Progenitor cell of endocrine pancreas (in vitro differentiated cells): Measurements from ENCODE around the gene PARVA. TPM values are rescaled to one million over a fixed set of nuclear protein-coding genes. Genes with fewer than 3 reads are reported as not detected.

Experiments
- DNase-seq: peaks from one replicate; pipeline ENCODE4 v3.0.0; 2021; ENCODE audit warnings: low spot score; ENCODE audit not compliant: unreplicated experiment
- H3K27ac Mint-ChIP-seq: 2 replicates; pipeline ENCODE4 v1.8.0; 2021; ENCODE audit warnings: mild to moderate bottlenecking, moderate library complexity, mixed read lengths
- H3K27me3 Mint-ChIP-seq: 2 replicates; pipeline ENCODE4 v1.8.0; 2021; ENCODE audit warnings: mixed read lengths
- H3K36me3 Mint-ChIP-seq: 2 replicates; pipeline ENCODE4 v1.8.0; 2022; ENCODE audit warnings: mixed read lengths; ENCODE audit not compliant: insufficient read depth
- H3K4me1 Mint-ChIP-seq: 2 replicates; pipeline ENCODE4 v1.8.0; 2021; ENCODE audit warnings: low read depth, mixed read lengths
- H3K4me3 Mint-ChIP-seq: 2 replicates; pipeline ENCODE4 v1.8.0; 2021; ENCODE audit warnings: low read depth, mild to moderate bottlenecking, moderate library complexity, mixed read lengths
- H3K9me3 Mint-ChIP-seq: 2 replicates; pipeline ENCODE4 v1.8.0; 2021; ENCODE audit warnings: low read depth, mixed read lengths
- total RNA-seq: library from RNA; stranded (reverse); gene quantifications from 2 replicates; pipeline ENCODE4 v1.2.1, GENCODE V29; 2021
- TF ChIP-seq, protein P1 (sequence below): fragments of 200-600 bp; sonication (generic); IDR thresholded peaks from one replicate; pipeline ENCODE4 v1.5.0; 2021; ENCODE audit warnings: antibody characterized with exemption, mild to moderate bottlenecking; ENCODE audit not compliant: unreplicated experiment

Gene PARVA
- total RNA-seq, 1 donor from 2014 or later: 49.3 TPM

DNA sequence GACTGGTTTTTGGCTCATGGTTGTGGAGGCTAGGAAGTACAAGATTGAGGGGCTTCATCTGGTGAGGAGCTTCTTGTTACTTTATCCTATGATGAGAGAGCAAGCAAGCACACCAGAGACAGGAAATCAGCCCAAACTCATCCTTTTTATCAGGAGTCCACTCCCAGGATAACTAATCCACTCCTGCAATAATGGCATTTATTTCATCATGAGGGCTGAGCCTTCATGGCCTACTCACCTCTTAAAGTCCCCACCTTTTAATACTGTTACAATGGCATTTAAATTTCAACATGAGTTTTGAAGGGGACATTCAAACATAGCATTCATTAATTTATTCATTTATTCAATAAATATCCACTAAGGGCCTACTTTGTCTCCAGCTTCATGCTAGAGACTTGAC, 60.9 kb downstream of the PARVA start:
- peaks cover 6% of the 10 kb centered on the region for H3K9me3 Mint-ChIP-seq
- H3K4me3 Mint-ChIP-seq: no peak overlapping the region
- H3K4me1 Mint-ChIP-seq: peaks cover 2% of the 10 kb centered on the region
- TF ChIP-seq, protein P1, sequence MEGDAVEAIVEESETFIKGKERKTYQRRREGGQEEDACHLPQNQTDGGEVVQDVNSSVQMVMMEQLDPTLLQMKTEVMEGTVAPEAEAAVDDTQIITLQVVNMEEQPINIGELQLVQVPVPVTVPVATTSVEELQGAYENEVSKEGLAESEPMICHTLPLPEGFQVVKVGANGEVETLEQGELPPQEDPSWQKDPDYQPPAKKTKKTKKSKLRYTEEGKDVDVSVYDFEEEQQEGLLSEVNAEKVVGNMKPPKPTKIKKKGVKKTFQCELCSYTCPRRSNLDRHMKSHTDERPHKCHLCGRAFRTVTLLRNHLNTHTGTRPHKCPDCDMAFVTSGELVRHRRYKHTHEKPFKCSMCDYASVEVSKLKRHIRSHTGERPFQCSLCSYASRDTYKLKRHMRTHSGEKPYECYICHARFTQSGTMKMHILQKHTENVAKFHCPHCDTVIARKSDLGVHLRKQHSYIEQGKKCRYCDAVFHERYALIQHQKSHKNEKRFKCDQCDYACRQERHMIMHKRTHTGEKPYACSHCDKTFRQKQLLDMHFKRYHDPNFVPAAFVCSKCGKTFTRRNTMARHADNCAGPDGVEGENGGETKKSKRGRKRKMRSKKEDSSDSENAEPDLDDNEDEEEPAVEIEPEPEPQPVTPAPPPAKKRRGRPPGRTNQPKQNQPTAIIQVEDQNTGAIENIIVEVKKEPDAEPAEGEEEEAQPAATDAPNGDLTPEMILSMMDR: no peak
- no peaks in the 10 kb centered on the region for H3K27me3 Mint-ChIP-seq
- H3K27ac Mint-ChIP-seq: no peak overlapping the region
- DNase-seq: no peak
- peaks cover 6% of the 10 kb centered on the region for H3K36me3 Mint-ChIP-seq

DNA sequence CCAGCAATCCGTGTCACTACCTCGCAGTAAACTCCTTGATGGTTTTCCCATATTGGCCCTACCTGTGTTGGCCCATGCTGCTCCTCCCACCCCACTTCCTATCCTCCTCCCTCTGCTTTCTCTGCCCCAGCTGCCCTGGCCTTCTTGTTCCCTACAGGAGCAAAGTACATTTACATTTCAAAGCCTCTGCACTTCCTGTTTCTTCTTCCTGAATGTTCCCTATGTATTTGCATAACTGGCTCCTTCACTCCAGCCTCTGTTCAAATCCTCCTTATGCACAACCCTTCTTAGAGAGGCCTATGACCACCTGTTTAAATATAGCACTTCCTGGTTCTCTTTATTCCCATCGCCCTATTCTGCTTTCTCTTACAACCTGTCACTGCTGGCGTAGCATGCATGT, 62.2 kb downstream of the PARVA start:
- peaks cover under 1% of the 10 kb centered on the region for H3K4me1 Mint-ChIP-seq
- no peak for DNase-seq
- H3K36me3 Mint-ChIP-seq: peaks cover 6% of the 10 kb centered on the region
- TF ChIP-seq, protein P1: no peak
- peaks cover 6% of the 10 kb centered on the region for H3K9me3 Mint-ChIP-seq
- H3K27ac Mint-ChIP-seq: peak overlapping the region; percentile 9
- H3K4me3 Mint-ChIP-seq: no peak overlapping the region
- H3K27me3 Mint-ChIP-seq: no peaks in the 10 kb centered on the region

DNA sequence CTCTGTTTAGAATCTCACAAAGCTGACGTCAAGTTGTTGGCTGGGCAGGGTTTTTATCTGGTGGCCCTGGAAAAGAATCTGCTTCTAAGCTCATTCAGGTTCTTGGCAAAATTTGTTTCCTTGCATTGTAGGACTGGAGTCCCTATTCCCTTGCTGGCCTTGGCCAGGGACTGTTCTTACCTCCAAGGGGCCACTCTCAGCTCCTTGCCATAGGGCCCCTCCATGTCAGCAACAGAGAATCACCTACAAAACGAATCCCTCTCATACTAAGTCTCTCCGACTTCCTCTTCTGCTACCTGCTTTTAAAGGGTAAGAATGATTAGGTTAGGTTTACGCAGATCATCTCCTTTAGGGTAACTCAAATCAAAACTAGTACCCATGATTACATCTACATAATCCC, 63.2 kb downstream of the PARVA start:
- Mint-ChIP-seq H3K4me3 (no peak overlapping the region), H3K9me3 (peaks cover 6% of the 10 kb centered on the region), H3K4me1 (no peaks in the 10 kb centered on the region), H3K27ac (no peak overlapping the region), H3K36me3 (peaks cover 6% of the 10 kb centered on the region), H3K27me3 (no peaks in the 10 kb centered on the region)
- TF ChIP-seq, protein P1: no peak
- DNase-seq: no peak

DNA sequence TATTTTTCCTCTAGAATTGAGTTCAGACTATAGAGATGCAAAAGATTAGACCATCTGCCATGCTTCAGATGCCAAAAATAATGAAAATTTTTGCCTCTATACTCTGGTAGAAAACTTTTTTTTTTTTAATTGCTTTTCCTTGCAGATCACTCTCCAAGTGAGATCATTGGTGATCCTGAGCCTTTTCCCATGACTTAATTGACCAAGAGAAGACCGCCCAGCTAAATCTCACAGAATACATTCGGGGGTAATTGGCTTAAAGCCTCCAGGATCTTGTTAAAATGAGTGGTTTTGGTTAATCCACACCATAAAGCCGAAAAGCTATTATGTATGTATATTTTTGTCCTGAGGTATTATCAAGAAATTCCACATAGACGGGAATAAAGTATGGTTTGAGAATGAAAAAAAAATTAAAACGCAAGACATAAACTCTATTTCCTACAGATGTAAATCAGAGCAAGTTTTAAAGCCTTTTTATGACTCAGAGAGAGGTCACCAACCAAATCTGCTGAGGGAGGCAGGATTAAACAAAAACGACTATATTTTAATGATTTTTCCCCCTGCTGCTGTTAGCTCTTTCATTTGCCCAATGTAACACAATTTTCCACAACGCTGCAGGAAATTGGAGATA, 64.0 kb downstream of the PARVA start:
- Mint-ChIP-seq H3K27me3 (no peaks in the 10 kb centered on the region), H3K27ac (no peak overlapping the region), H3K36me3 (peaks cover 4% of the 10 kb centered on the region), H3K4me3 (no peak overlapping the region), H3K4me1 (no peaks in the 10 kb centered on the region), H3K9me3 (peaks cover 6% of the 10 kb centered on the region)
- TF ChIP-seq, protein P1: no peak
- no peak for DNase-seq

DNA sequence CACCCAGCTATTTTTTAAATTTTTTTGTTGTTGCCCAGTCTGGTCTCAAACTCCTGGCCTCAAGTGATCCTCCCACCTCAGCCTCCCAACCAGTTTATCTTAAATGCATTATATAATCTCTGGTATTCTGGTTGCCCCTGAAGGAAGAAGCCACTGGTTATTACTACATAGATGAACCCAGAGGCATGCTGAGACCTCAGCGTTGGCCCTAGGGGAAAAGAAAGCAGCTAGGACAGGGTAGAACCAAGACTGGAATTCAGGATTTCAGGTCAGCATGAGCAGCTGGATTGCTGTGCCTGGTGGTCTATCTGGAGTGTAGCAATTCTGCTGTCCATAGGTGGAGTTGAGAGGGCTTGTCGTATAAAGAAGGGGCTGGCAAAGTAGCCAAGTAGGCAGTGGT, 67.2 kb downstream of the PARVA start:
- peaks cover 5% of the 10 kb centered on the region for H3K9me3 Mint-ChIP-seq
- no peak overlapping the region for H3K4me3 Mint-ChIP-seq
- no peak for DNase-seq
- no peaks in the 10 kb centered on the region for H3K4me1 Mint-ChIP-seq
- no peaks in the 10 kb centered on the region for H3K27me3 Mint-ChIP-seq
- H3K36me3 Mint-ChIP-seq: peaks cover 3% of the 10 kb centered on the region
- H3K27ac Mint-ChIP-seq: no peak overlapping the region
- TF ChIP-seq, protein P1: no peak
